GM23338 (cell line): ENCODE results near the gene RBL2. TPM values are rescaled to one million over a fixed set of nuclear protein-coding genes. Genes with fewer than 3 reads are reported as not detected.

Source experiments
- ATAC-seq: fragments of 200-7000 bp; cut with Tn5 transposase; 3 replicates; pipeline ENCODE4 v1.9.1; 2020
- DNase-seq: peaks from one replicate; pipeline ENCODE4 v3.0.0-alpha.2; 2015; ENCODE audit warnings: low spot score
- H2AFZ ChIP-seq: fragments of 200-600 bp; sonication (generic); 2 replicates; pipeline ENCODE4 v1.8.0; 2016; ENCODE audit warnings: antibody characterized with exemption, mild to moderate bottlenecking, moderate library complexity
- H3F3A ChIP-seq: fragments of 200-600 bp; sonication (generic); replicated peaks from 2 replicates; pipeline ENCODE4 v1.8.0; 2017; ENCODE audit warnings: antibody characterized with exemption, mixed run types, low read depth
- H3K27ac ChIP-seq: fragments of 200-600 bp; sonication (generic); 2 replicates; pipeline ENCODE4 v1.6.1; 2016; ENCODE audit warnings: low read depth
- H3K27me3 ChIP-seq: fragments of 200-600 bp; sonication (generic); 2 replicates; pipeline ENCODE4 v1.8.0; 2016; ENCODE audit warnings: mild to moderate bottlenecking, mixed run types, moderate library complexity; ENCODE audit not compliant: insufficient read depth
- H3K36me3 ChIP-seq: fragments of 200-600 bp; sonication (generic); 2 replicates; pipeline ENCODE4 v1.8.0; 2016; ENCODE audit warnings: mild to moderate bottlenecking; ENCODE audit not compliant: insufficient read depth
- H3K4me1 ChIP-seq: fragments of 200-600 bp; sonication (generic); 2 replicates; pipeline ENCODE4 v1.8.0; 2016; ENCODE audit warnings: mild to moderate bottlenecking, moderate library complexity; ENCODE audit not compliant: insufficient read depth
- H3K4me2 ChIP-seq: fragments of 200-600 bp; sonication (generic); 2 replicates; pipeline ENCODE4 v1.7.1; 2017; ENCODE audit warnings: mixed run types
- H3K4me3 ChIP-seq: fragments of 200-600 bp; sonication (generic); 2 replicates; pipeline ENCODE4 v1.6.1; 2016; ENCODE audit warnings: mixed run types
- H3K79me2 ChIP-seq: fragments of 200-600 bp; sonication (generic); replicated peaks from 2 replicates; pipeline ENCODE4 v1.8.0; 2017; ENCODE audit warnings: mild to moderate bottlenecking; ENCODE audit not compliant: insufficient read depth
- H3K9me2 ChIP-seq: fragments of 200-600 bp; sonication (generic); 2 replicates; pipeline ENCODE4 v1.8.0; 2017; ENCODE audit not compliant: insufficient read depth
- H4K20me1 ChIP-seq: fragments of 200-600 bp; sonication (generic); replicated peaks from 2 replicates; pipeline ENCODE4 v1.8.0; 2017; ENCODE audit warnings: mild to moderate bottlenecking; ENCODE audit not compliant: insufficient read depth
- H3K27ac Mint-ChIP-seq: 2 replicates; pipeline ENCODE4 v1.8.0; 2020; ENCODE audit warnings: inconsistent platforms, mild to moderate bottlenecking, moderate library complexity, mixed read lengths
- H3K27me3 Mint-ChIP-seq: 3 replicates; pipeline ENCODE4 v1.8.0; 2022; ENCODE audit warnings: low read depth, mild to moderate bottlenecking, moderate library complexity, mixed read lengths, inconsistent platforms; ENCODE audit not compliant: insufficient read depth, poor library complexity
- H3K36me3 Mint-ChIP-seq: 3 replicates; pipeline ENCODE4 v1.8.0; 2021; ENCODE audit warnings: low read depth, mild to moderate bottlenecking, inconsistent platforms, moderate library complexity, mixed read lengths
- H3K4me1 Mint-ChIP-seq: 3 replicates; pipeline ENCODE4 v1.8.0; 2020; ENCODE audit warnings: mild to moderate bottlenecking, inconsistent platforms, mixed read lengths
- H3K4me3 Mint-ChIP-seq: 3 replicates; pipeline ENCODE4 v1.8.0; 2021; ENCODE audit warnings: moderate library complexity, mild to moderate bottlenecking, inconsistent platforms, mixed read lengths
- H3K9me3 Mint-ChIP-seq: 3 replicates; pipeline ENCODE4 v1.8.0; 2020; ENCODE audit warnings: moderate library complexity, mild to moderate bottlenecking, inconsistent platforms, mixed read lengths
- CREB1 ChIP-seq: fragments of 250-450 bp; sonication (Bioruptor Pico); IDR thresholded peaks from 2 replicates; pipeline ENCODE4 v1.5.0; 2020; ENCODE audit warnings: low read depth, mild to moderate bottlenecking, moderate library complexity
- EZH2 ChIP-seq: fragments of 200-600 bp; sonication (generic); IDR thresholded peaks from one replicate; pipeline ENCODE4 v1.8.0; 2017; ENCODE audit warnings: antibody characterized with exemption, mild to moderate bottlenecking, low read depth; ENCODE audit not compliant: unreplicated experiment
- JUNB ChIP-seq: IDR thresholded peaks from one replicate; pipeline ENCODE4 v1.6.1; 2016; ENCODE audit warnings: antibody characterized with exemption; ENCODE audit not compliant: unreplicated experiment
- POLR2AphosphoS5 ChIP-seq: IDR thresholded peaks from 2 replicates; pipeline ENCODE4 v1.6.1; 2016; ENCODE audit warnings: antibody characterized with exemption, low read depth
- STAT1 ChIP-seq: IDR thresholded peaks from one replicate; pipeline ENCODE4 v1.6.1; 2016; ENCODE audit warnings: antibody characterized with exemption; ENCODE audit not compliant: unreplicated experiment
- polyA plus RNA-seq: library from polyadenylated mRNA; unstranded; fragments of >200 nt; fragmentation: Nextera tagmentation; extraction: Ambion mirVana; gene quantifications from 2 replicates; pipeline ENCODE4 v1.2.1, GENCODE V29; 2016
- total RNA-seq: library from RNA; depleted of rRNA; stranded (reverse); fragments of >200 nt; shearing (Covaris generic); gene quantifications from 2 replicates; pipeline ENCODE4 v1.2.3, GENCODE V29; 2014
- TF ChIP-seq, protein P1 (sequence below): fragments of 250-450 bp; sonication (Bioruptor Pico); IDR thresholded peaks from 2 replicates; pipeline ENCODE4 v1.5.0; 2020; ENCODE audit warnings: mild to moderate bottlenecking, moderate library complexity
- TF ChIP-seq, protein P2 (sequence below): IDR thresholded peaks from one replicate; pipeline ENCODE4 v1.6.1; 2018; ENCODE audit warnings: antibody characterized with exemption; ENCODE audit not compliant: unreplicated experiment

RBL2 gene
- total and polyA plus RNA-seq, 2 experiments from 2014 or later: 15.4 to 43.3 TPM

DNA sequence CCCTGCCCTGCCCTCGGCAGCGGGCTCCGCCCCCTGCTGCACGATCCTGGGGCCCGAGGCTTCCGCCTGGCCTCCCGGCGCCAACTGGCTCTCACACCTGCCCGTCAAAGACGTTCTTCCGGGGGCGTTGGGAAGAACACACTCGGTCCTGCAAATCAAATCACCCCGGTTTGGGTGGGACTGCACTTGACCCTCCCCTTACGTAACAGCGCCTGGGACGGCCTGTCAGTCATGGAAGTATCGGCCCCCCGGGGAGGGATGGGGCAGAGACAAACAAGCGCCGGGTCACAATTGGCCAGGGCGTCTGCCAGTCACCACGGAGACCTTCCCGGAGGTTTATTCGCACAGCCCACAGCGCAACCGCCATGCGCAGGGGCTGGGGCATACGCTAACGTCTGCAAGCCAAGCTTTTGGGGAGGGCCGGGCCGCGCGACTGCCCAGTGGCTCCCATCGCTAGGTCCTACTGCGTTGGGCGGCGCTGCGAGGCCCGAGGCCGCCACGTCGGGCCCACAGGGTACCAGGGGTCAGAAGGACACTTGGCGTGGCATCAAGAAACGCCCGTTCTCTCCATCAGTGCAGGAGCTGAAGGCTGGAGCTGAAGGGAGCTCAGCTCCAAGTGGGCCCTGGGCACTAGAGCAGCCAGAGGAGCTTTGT lies 69.1 kb downstream of the RBL2 start (continued):
- TF ChIP-seq, protein P1, sequence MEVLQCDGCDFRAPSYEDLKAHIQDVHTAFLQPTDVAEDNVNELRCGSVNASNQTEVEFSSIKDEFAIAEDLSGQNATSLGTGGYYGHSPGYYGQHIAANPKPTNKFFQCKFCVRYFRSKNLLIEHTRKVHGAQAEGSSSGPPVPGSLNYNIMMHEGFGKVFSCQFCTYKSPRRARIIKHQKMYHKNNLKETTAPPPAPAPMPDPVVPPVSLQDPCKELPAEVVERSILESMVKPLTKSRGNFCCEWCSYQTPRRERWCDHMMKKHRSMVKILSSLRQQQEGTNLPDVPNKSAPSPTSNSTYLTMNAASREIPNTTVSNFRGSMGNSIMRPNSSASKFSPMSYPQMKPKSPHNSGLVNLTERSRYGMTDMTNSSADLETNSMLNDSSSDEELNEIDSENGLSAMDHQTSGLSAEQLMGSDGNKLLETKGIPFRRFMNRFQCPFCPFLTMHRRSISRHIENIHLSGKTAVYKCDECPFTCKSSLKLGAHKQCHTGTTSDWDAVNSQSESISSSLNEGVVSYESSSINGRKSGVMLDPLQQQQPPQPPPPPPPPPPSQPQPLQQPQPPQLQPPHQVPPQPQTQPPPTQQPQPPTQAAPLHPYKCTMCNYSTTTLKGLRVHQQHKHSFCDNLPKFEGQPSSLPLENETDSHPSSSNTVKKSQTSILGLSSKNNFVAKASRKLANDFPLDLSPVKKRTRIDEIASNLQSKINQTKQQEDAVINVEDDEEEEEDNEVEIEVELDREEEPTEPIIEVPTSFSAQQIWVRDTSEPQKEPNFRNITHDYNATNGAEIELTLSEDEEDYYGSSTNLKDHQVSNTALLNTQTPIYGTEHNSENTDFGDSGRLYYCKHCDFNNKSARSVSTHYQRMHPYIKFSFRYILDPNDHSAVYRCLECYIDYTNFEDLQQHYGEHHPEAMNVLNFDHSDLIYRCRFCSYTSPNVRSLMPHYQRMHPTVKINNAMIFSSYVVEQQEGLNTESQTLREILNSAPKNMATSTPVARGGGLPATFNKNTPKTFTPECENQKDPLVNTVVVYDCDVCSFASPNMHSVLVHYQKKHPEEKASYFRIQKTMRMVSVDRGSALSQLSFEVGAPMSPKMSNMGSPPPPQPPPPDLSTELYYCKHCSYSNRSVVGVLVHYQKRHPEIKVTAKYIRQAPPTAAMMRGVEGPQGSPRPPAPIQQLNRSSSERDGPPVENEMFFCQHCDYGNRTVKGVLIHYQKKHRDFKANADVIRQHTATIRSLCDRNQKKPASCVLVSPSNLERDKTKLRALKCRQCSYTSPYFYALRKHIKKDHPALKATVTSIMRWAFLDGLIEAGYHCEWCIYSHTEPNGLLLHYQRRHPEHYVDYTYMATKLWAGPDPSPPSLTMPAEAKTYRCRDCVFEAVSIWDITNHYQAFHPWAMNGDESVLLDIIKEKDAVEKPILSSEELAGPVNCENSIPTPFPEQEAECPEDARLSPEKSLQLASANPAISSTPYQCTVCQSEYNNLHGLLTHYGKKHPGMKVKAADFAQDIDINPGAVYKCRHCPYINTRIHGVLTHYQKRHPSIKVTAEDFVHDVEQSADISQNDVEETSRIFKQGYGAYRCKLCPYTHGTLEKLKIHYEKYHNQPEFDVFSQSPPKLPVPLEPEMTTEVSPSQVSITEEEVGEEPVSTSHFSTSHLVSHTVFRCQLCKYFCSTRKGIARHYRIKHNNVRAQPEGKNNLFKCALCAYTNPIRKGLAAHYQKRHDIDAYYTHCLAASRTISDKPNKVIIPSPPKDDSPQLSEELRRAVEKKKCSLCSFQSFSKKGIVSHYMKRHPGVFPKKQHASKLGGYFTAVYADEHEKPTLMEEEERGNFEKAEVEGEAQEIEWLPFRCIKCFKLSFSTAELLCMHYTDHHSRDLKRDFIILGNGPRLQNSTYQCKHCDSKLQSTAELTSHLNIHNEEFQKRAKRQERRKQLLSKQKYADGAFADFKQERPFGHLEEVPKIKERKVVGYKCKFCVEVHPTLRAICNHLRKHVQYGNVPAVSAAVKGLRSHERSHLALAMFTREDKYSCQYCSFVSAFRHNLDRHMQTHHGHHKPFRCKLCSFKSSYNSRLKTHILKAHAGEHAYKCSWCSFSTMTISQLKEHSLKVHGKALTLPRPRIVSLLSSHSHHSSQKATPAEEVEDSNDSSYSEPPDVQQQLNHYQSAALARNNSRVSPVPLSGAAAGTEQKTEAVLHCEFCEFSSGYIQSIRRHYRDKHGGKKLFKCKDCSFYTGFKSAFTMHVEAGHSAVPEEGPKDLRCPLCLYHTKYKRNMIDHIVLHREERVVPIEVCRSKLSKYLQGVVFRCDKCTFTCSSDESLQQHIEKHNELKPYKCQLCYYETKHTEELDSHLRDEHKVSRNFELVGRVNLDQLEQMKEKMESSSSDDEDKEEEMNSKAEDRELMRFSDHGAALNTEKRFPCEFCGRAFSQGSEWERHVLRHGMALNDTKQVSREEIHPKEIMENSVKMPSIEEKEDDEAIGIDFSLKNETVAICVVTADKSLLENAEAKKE (CRISPR knock-in tag): no peak
- TF ChIP-seq STAT1: no peak
- no peak for TF ChIP-seq EZH2
- TF ChIP-seq POLR2AphosphoS5: peak; percentile 90
- TF ChIP-seq JUNB: no peak

DNA sequence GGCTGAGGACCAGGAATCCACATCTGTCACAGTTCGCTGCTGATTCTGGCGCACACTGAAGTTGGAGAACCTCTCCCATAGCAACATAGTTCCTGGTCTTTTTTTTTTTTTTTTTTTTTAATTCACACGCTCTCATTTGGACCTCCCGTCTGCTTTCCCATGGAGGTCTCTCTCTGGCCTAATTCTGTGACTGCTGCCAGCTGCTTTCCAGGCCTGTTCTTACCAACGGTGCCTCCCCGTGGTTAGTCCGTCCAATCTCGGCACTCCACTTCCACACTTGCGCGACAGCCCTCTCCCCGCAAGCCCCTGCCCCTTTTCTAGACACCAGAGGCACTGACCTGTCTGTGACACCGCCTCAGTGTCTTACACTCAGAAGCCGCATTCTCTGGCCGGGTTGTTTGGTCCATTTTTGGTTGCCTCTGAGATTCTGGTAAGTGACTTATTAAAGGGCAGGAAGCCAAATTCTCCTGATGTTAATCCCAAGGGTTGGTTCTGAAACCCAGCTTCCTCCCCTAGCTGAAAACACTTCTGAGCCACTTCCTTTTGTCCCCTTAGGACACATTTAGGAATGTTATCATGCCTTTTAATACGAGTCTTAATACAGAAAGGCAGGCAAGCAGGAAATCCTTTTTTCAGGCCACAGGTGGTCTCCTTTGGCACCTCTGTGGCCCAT lies 69.9 kb downstream of the RBL2 start:
- Histone ChIP-seq H3K4me2 (peak overlapping the region; percentile 88), H3K36me3 (no peaks in the 10 kb centered on the region), H3K4me3 (peak overlapping the region; percentile 74), H3K27me3 (no peaks in the 10 kb centered on the region), H3K4me1 (peaks cover 29% of the 10 kb centered on the region), H3K9me2 (peaks cover 11% of the 10 kb centered on the region), H4K20me1 (peaks cover 6% of the 10 kb centered on the region), H2AFZ (peak overlapping the region; percentile 58), H3K27ac (peak overlapping the region; percentile 95), H3K79me2 (peaks cover 33% of the 10 kb centered on the region), H3F3A (no peaks in the 10 kb centered on the region; the same call in 1 of the 2 replicates)
- no peak for ATAC-seq
- peak; percentile 7 for DNase-seq
- Mint-ChIP-seq H3K27me3 (peaks cover 8% of the 10 kb centered on the region), H3K4me1 (peaks cover 27% of the 10 kb centered on the region), H3K36me3 (no peaks in the 10 kb centered on the region; the same call in 2 of the 3 replicates), H3K27ac (peak overlapping the region; percentile 91), H3K4me3 (peak overlapping the region; percentile 86), H3K9me3 (no peaks in the 10 kb centered on the region; the same call in 2 of the 3 replicates)
- TF ChIP-seq, protein P2, sequence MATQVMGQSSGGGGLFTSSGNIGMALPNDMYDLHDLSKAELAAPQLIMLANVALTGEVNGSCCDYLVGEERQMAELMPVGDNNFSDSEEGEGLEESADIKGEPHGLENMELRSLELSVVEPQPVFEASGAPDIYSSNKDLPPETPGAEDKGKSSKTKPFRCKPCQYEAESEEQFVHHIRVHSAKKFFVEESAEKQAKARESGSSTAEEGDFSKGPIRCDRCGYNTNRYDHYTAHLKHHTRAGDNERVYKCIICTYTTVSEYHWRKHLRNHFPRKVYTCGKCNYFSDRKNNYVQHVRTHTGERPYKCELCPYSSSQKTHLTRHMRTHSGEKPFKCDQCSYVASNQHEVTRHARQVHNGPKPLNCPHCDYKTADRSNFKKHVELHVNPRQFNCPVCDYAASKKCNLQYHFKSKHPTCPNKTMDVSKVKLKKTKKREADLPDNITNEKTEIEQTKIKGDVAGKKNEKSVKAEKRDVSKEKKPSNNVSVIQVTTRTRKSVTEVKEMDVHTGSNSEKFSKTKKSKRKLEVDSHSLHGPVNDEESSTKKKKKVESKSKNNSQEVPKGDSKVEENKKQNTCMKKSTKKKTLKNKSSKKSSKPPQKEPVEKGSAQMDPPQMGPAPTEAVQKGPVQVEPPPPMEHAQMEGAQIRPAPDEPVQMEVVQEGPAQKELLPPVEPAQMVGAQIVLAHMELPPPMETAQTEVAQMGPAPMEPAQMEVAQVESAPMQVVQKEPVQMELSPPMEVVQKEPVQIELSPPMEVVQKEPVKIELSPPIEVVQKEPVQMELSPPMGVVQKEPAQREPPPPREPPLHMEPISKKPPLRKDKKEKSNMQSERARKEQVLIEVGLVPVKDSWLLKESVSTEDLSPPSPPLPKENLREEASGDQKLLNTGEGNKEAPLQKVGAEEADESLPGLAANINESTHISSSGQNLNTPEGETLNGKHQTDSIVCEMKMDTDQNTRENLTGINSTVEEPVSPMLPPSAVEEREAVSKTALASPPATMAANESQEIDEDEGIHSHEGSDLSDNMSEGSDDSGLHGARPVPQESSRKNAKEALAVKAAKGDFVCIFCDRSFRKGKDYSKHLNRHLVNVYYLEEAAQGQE: no peak
- TF ChIP-seq EZH2 (no peak), CREB1 (CRISPR knock-in tag) (no peak)
